Coronary artery (tissue), 2 donors: ENCODE data around the gene CLIC6.

Source experiments
- DNase-seq: peaks from one replicate; pipeline ENCODE4 v3.0.0-alpha.2; 2017; ENCODE audit warnings: low spot score
- H3K27ac ChIP-seq, 2 donors: fragments of 200-600 bp; sonication (generic); one replicate each; pipeline ENCODE4 v1.5.1; 2016 to 2019
- H3K4me3 ChIP-seq: fragments of 200-600 bp; sonication (generic); 2 replicates; pipeline ENCODE4 v1.5.1; 2016; ENCODE audit warnings: mild to moderate bottlenecking, moderate library complexity
- CTCF ChIP-seq: fragments of 200-600 bp; sonication (generic); IDR thresholded peaks from one replicate; pipeline ENCODE4 v1.5.1; 2019; ENCODE audit warnings: antibody characterized with exemption

The CLIC6 gene

DNA sequence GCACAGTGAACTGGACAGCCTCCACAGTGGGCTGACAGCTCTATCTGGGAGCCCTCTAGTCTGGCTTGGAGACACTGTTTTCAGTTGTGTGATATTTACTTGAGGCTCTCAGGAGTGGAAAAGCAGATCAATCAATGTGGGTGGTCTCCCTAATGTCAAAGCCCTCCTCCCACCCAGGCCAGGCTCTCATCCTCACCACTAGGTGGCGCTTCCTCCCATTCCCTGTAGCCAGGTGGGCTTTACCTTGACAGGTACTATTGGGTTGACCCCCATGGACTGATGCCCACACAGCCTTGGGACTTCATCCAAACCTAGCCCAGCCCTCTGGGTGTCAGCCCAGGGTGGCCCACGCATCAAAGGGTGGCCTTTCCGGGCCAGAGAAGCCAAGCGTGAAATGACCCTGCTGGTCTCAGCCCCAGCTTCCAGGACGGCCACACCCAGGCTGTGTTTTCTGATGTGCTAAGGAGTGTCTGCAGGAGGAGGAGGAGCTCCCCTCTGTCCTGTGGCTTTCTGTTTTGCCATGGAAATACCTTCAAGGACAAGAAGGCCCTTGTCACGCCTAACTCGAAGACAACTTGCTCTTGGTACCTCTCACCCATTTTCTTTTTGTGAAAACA lies 54.0 kb downstream of the CLIC6 start:
- TF ChIP-seq CTCF = no peak
- Histone ChIP-seq H3K27ac (no peak overlapping the region), H3K4me3 (no peak overlapping the region)
- no peak for DNase-seq

DNA sequence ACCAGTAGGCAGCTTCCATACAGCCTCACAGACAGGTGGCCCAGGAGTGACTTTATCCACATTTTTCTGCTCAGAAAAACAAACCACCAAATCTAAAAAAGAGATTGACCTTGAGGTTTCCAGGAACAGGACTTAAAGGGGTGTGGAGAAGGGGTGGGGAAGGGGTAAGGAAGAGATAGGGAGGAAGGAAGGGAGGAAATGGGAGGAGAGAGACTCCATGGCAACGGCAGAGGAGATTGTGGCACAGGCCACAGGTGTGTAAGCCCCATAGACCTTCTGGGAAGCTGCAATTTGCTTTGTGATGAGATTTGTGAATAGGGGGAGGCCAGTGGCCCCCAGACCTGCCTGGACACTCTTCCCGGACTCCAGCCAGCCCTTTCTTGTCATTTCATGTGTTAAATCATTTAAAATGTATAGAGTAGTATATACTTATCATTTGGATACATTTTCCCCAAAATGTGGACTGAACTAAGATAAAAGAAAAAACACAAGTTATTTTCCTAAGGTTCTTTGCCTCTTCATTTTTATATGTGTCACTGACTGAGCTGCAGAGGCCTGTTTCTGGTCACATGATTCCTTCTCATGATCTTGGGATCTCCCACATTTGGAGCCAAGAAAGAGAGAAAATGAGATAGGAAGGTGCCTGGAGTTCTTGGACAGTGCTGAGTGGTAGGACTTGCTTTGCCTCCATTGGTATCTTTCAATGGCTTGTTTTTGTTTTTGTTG lies 55.5 kb downstream of the CLIC6 start:
- TF ChIP-seq CTCF = no peak
- DNase-seq = no peak
- no peak overlapping the region for H3K4me3 ChIP-seq
- H3K27ac ChIP-seq = no peak overlapping the region

DNA sequence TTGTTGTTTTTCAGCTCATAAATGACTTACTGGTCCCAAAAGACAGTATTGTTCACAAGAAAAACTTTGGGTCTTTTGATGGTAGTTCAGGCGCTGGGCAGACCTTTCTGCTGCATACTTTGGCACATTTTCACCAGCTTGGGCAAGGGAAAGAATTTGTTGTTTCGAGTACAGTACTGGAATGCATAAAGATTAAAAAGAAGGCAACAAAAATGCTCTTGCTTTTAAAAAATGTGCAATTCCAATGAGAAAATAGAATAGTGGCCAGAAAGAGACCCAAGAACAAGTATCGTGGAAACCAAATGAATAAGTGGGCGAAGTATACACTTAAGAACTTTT lies 56.0 kb downstream of the CLIC6 start:
- DNase-seq = no peak
- no peak overlapping the region for H3K27ac ChIP-seq
- no peak for TF ChIP-seq CTCF
- no peak overlapping the region for H3K4me3 ChIP-seq

GRCh38 chr21:34726627-34727337 lies 58.0 kb downstream of the CLIC6 start:
- no peak for DNase-seq
- TF ChIP-seq CTCF = no peak
- no peak overlapping the region for H3K4me3 ChIP-seq
- H3K27ac ChIP-seq = no peak overlapping the region

- Histone ChIP-seq H3K27ac (no peak overlapping the region), H3K4me3 (no peak overlapping the region)
- DNase-seq = no peak
- no peak for TF ChIP-seq CTCF
Measured at GRCh38 chr21:34728479-34728878, 59.7 kb downstream of the CLIC6 start.

- Histone ChIP-seq H3K4me3 (no peak overlapping the region), H3K27ac (no peak overlapping the region)
- no peak for TF ChIP-seq CTCF
- DNase-seq = no peak
Measured at GRCh38 chr21:34730194-34730593, 61.4 kb downstream of the CLIC6 start.
